IMR-90 (cell line): Measurements from ENCODE around the gene MRTO4. TPM values are rescaled to one million over a fixed set of nuclear protein-coding genes. Genes with fewer than 3 reads are reported as not detected.

Source experiments
- ATAC-seq: fragments of 200-7000 bp; cut with Tn5 transposase; 2 replicates; pipeline ENCODE4 v1.9.1; 2020; ENCODE audit warnings: low read depth, mild to moderate bottlenecking, moderate library complexity
- BruUV-seq: library from RNA; stranded (reverse); fragments of 400-500 nt; replicated peaks from 2 replicates; lab custom pipeline; 2021; lab: Mats Ljungman, UMichigan
- CTCF ChIA-PET: fragments of 300-600 bp; formaldehyde crosslinking; extraction: SDS; loops from one replicate; lab custom pipeline; 2021; ENCODE audit warnings: antibody characterized with exemption; lab: Yijun Ruan, JAX
- POLR2A ChIA-PET: fragments of 300-600 bp; sonication (Branson Sonifier 250); formaldehyde crosslinking; loops from one replicate; lab custom pipeline; 2022; ENCODE audit warnings: antibody characterized with exemption; ENCODE audit not compliant: unreplicated experiment; lab: Charles Lee
- DNase-seq: peaks from one replicate; pipeline ENCODE4 v3.0.0; 2013
- H2AFZ ChIP-seq: replicated peaks from 2 replicates; pipeline ENCODE3; 2013; ENCODE audit warnings: low read length, mild to moderate bottlenecking; ENCODE audit not compliant: poor library complexity
- H2AK5ac ChIP-seq: 2 replicates; pipeline ENCODE4 v1.6.1; 2013; ENCODE audit warnings: low read depth, low read length, inconsistent platforms
- H2AK9ac ChIP-seq: replicated peaks from 2 replicates; pipeline ENCODE3; 2013; ENCODE audit warnings: mild to moderate bottlenecking, low read depth, low read length, moderate library complexity; ENCODE audit not compliant: poor library complexity
- H2BK120ac ChIP-seq: 2 replicates; pipeline ENCODE4 v1.6.1; 2013; ENCODE audit warnings: low read depth, low read length, inconsistent platforms
- H2BK15ac ChIP-seq: 3 replicates; pipeline ENCODE4 v1.6.1; 2013; ENCODE audit warnings: low read depth, low read length, inconsistent platforms
- H2BK20ac ChIP-seq: 2 replicates; pipeline ENCODE4 v1.6.1; 2013; ENCODE audit warnings: low read depth, mild to moderate bottlenecking, inconsistent platforms, low read length, moderate library complexity
- H2BK5ac ChIP-seq: 2 replicates; pipeline ENCODE4 v1.6.1; 2013; ENCODE audit warnings: mild to moderate bottlenecking, low read depth, low read length, inconsistent platforms; ENCODE audit not compliant: poor library complexity, severe bottlenecking
- H3K14ac ChIP-seq: replicated peaks from 2 replicates; pipeline ENCODE4 v1.6.1; 2013; ENCODE audit warnings: low read depth, low read length, inconsistent platforms
- H3K18ac ChIP-seq: 2 replicates; pipeline ENCODE4 v1.6.1; 2013; ENCODE audit warnings: low read depth, low read length, control low read depth
- H3K23ac ChIP-seq: 2 replicates; pipeline ENCODE4 v1.6.1; 2013; ENCODE audit warnings: low read depth, low read length, inconsistent platforms
- H3K27ac ChIP-seq: 2 replicates; pipeline ENCODE4 v1.5.1; 2013; ENCODE audit warnings: mild to moderate bottlenecking, control low read depth, low read length; ENCODE audit not compliant: insufficient read depth
- H3K27me3 ChIP-seq: 2 replicates; pipeline ENCODE4 v1.6.1; 2013; ENCODE audit warnings: low read length; ENCODE audit not compliant: control insufficient read depth, insufficient read depth
- H3K36me3 ChIP-seq: 2 replicates; pipeline ENCODE4 v1.6.1; 2013; ENCODE audit warnings: low read length, mixed read lengths; ENCODE audit not compliant: control insufficient read depth, insufficient read depth
- H3K4ac ChIP-seq: 2 replicates; pipeline ENCODE4 v1.6.1; 2013; ENCODE audit warnings: low read depth, low read length, inconsistent platforms
- H3K4me1 ChIP-seq: 2 replicates; pipeline ENCODE4 v1.6.1; 2013; ENCODE audit warnings: low read length, mixed read lengths; ENCODE audit not compliant: control insufficient read depth, insufficient read depth
- H3K4me2 ChIP-seq: 2 replicates; pipeline ENCODE4 v1.6.1; 2013; ENCODE audit warnings: low read depth, mild to moderate bottlenecking, control low read depth, low read length, moderate library complexity
- H3K4me3 ChIP-seq: 2 replicates; pipeline ENCODE4 v1.5.1; 2013; ENCODE audit warnings: low read depth, mild to moderate bottlenecking, control low read depth, low read length, moderate library complexity; ENCODE audit not compliant: insufficient read depth
- H3K56ac ChIP-seq: 2 replicates; pipeline ENCODE4 v1.6.1; 2013; ENCODE audit warnings: low read length, inconsistent platforms; ENCODE audit not compliant: insufficient read depth; ENCODE audit errors: extremely low read depth
- H3K79me1 ChIP-seq, 2 experiments: 2 replicates each; pipeline ENCODE4 v1.6.1; 2013; ENCODE audit warnings: low read length in 2 of 2, inconsistent platforms in 1 of 2, low read depth in 1 of 2
- H3K9ac ChIP-seq: 2 replicates; pipeline ENCODE4 v1.6.1; 2013; ENCODE audit warnings: low read depth, low read length, control low read depth
- H3K9me1 ChIP-seq: 2 replicates; pipeline ENCODE4 v1.6.1; 2013; ENCODE audit warnings: low read length, inconsistent platforms; ENCODE audit not compliant: insufficient read depth
- H3K9me3 ChIP-seq: 2 replicates; pipeline ENCODE4 v1.6.1; 2013; ENCODE audit warnings: low read length; ENCODE audit not compliant: control insufficient read depth, insufficient read depth
- H4K20me1 ChIP-seq: 2 replicates; pipeline ENCODE4 v1.6.1; 2013; ENCODE audit warnings: low read length, inconsistent platforms; ENCODE audit not compliant: insufficient read depth
- H4K5ac ChIP-seq: 2 replicates; pipeline ENCODE4 v1.6.1; 2013; ENCODE audit warnings: mild to moderate bottlenecking, low read depth, low read length, control low read depth
- H4K8ac ChIP-seq, 2 experiments: 2 replicates each; pipeline ENCODE4 v1.6.1; 2013; ENCODE audit warnings: low read depth in 2 of 2, low read length in 2 of 2, control low read depth in 1 of 2, inconsistent platforms in 1 of 2
- H4K91ac ChIP-seq: 2 replicates; pipeline ENCODE4 v1.6.1; 2013; ENCODE audit warnings: low read depth, low read length, inconsistent platforms; ENCODE audit not compliant: insufficient read depth
- BHLHE40 ChIP-seq: fragments of 150-350 bp; IDR thresholded peaks from 2 replicates; pipeline ENCODE4 v1.6.1; 2016; ENCODE audit warnings: mild to moderate bottlenecking, low read depth, low read length
- CEBPB ChIP-seq: IDR thresholded peaks from 2 replicates; pipeline ENCODE4 v1.6.1; 2012; ENCODE audit warnings: low read depth, low read length, improper control_type of control experiment
- CHD1 ChIP-seq: IDR thresholded peaks from 2 replicates; pipeline ENCODE4 v1.6.1; 2012; ENCODE audit warnings: low read depth, low read length, improper control_type of control experiment
- CTCF ChIP-seq: conservative IDR thresholded peaks from 2 replicates; pipeline ENCODE4 v1.5.1; 2012; ENCODE audit warnings: mild to moderate bottlenecking, low read depth, low read length, improper control_type of control experiment
- ELK1 ChIP-seq: fragments of 150-350 bp; IDR thresholded peaks from 2 replicates; pipeline ENCODE4 v1.6.1; 2016; ENCODE audit warnings: low read depth, mild to moderate bottlenecking, low read length, moderate library complexity, borderline replicate concordance
- FOS ChIP-seq: fragments of 150-350 bp; IDR thresholded peaks from 2 replicates; pipeline ENCODE4 v1.6.1; 2016; ENCODE audit warnings: low read depth, low read length
- MAFK ChIP-seq: IDR thresholded peaks from 2 replicates; pipeline ENCODE4 v1.6.1; 2012; ENCODE audit warnings: low read depth, low read length, improper control_type of control experiment
- MAZ ChIP-seq: IDR thresholded peaks from 2 replicates; pipeline ENCODE4 v1.6.1; 2012; ENCODE audit warnings: low read depth, mild to moderate bottlenecking, low read length, improper control_type of control experiment, moderate library complexity, borderline replicate concordance
- MXI1 ChIP-seq: IDR thresholded peaks from 2 replicates; pipeline ENCODE4 v1.6.1; 2012; ENCODE audit warnings: low read depth, mild to moderate bottlenecking, low read length, moderate library complexity, borderline replicate concordance
- NFE2L2 ChIP-seq: fragments of 150-350 bp; IDR thresholded peaks from 2 replicates; pipeline ENCODE4 v1.6.1; 2016; ENCODE audit warnings: low read depth, mild to moderate bottlenecking, low read length
- POLR2A ChIP-seq: IDR thresholded peaks from 2 replicates; pipeline ENCODE4 v1.6.1; 2012; ENCODE audit warnings: mild to moderate bottlenecking, low read depth, low read length
- RCOR1 ChIP-seq: IDR thresholded peaks from 2 replicates; pipeline ENCODE4 v1.6.1; 2012; ENCODE audit warnings: mild to moderate bottlenecking, low read length, improper control_type of control experiment; ENCODE audit not compliant: insufficient replicate concordance
- RFX5 ChIP-seq: IDR thresholded peaks from 2 replicates; pipeline ENCODE4 v1.8.0; 2012; ENCODE audit warnings: low read depth, mild to moderate bottlenecking, low read length, moderate library complexity
- SMC3 ChIP-seq: fragments of 150-350 bp; IDR thresholded peaks from 2 replicates; pipeline ENCODE4 v1.6.1; 2016; ENCODE audit warnings: low read depth, mild to moderate bottlenecking, antibody characterized with exemption, low read length, moderate library complexity
- USF2 ChIP-seq: fragments of 150-350 bp; IDR thresholded peaks from 2 replicates; pipeline ENCODE4 v1.6.1; 2017; ENCODE audit warnings: mild to moderate bottlenecking, antibody characterized with exemption, low read length, low read depth
- dilution Hi-C: fragments of 300-500 bp; cut with HindIII; formaldehyde crosslinking; loops from one replicate; pipeline ENCODE4 v1.14.3; 2018; ENCODE audit warnings: low sequenced_read_pairs; ENCODE audit not compliant: unreplicated experiment
- in situ Hi-C: fragments of 300-500 bp; cut with MboI; formaldehyde crosslinking; loops from 3 replicates; pipeline ENCODE4 v1.14.3; 2019; ENCODE audit warnings: low sequenced_read_pairs, inconsistent platforms, mixed read lengths
- intact Hi-C: fragments of 100-400 bp; cut with micrococcal nuclease; formaldehyde crosslinking; loops from 2 replicates; pipeline ENCODE4 v1.10.0; 2022
- polyA plus RNA-seq, 3 experiments: library from polyadenylated mRNA; depleted of rRNA; stranded (reverse); fragments of >200 nt; gene quantifications; 2 replicates each; pipeline ENCODE4 v1.2.3, GENCODE V29; 2012; ENCODE audit warnings: low replicate concordance in 1 of 3
- total RNA-seq: library from RNA; depleted of rRNA; stranded (reverse); fragments of >200 nt; gene quantifications from 2 replicates; pipeline ENCODE4 v1.2.3, GENCODE V29; 2012

Gene MRTO4
- total and polyA plus RNA-seq, 2 of the 4 experiments (the other 2 are of a cell fraction) = 48.0 to 58.1 TPM

- no peak overlapping the region for H2AFZ ChIP-seq
- intact Hi-C loops (loop anchor here (1.0 kb wide), 1 partner anchor 20 kb away; no protein-coding TSS in a partner anchor), dilution Hi-C loops (no loop called here), in situ Hi-C loops (no loop called here)
- no peak overlapping the region for H3K4me3 ChIP-seq
- H2BK120ac ChIP-seq = no peak overlapping the region
- H3K79me1 ChIP-seq = peaks cover 18 to 41% of the 10 kb centered on the region in 2 experiments; a peak in 3 of 4 replicates
- no peak overlapping the region for H4K5ac ChIP-seq
- H3K18ac ChIP-seq = no peak overlapping the region
- DNase-seq = no peak
- no peak overlapping the region for H3K9ac ChIP-seq
- TF ChIP-seq MAZ = no peak
- TF ChIP-seq CTCF = no peak
- no peak for TF ChIP-seq MAFK
- no peak for TF ChIP-seq MXI1
- no peak for TF ChIP-seq ELK1
- no peak for TF ChIP-seq CEBPB
- TF ChIP-seq CHD1 = no peak
- no peak for TF ChIP-seq FOS
- TF ChIP-seq POLR2A = no peak
- TF ChIP-seq BHLHE40 = no peak
- no peak for TF ChIP-seq NFE2L2
- TF ChIP-seq RFX5 = no peak
- no peak for TF ChIP-seq SMC3
- TF ChIP-seq RCOR1 = no peak
- TF ChIP-seq USF2 = no peak
- ATAC-seq = no peak
- no peak overlapping the region for H4K8ac ChIP-seq
- H3K4ac ChIP-seq = no peak overlapping the region
- H3K4me1 ChIP-seq = peaks cover 4% of the 10 kb centered on the region; the same call in 1 of the 2 replicates
- no peak overlapping the region for H2BK15ac ChIP-seq
- H3K9me3 ChIP-seq = no peaks in the 10 kb centered on the region
- H3K14ac ChIP-seq = no peak overlapping the region
- H3K4me2 ChIP-seq = no peak overlapping the region
- ChIA-PET CTCF (no interaction called here), POLR2A (interaction anchor here (0.6 kb wide), 2 partner anchors 23 to 33 kb away, joined by 3 to 4 read pairs; no protein-coding TSS in a partner anchor)
- H2BK20ac ChIP-seq = no peak overlapping the region
- no peaks in the 10 kb centered on the region for H3K27me3 ChIP-seq
- no TSS peak for BruUV-seq
- peaks cover 8% of the 10 kb centered on the region for H3K36me3 ChIP-seq
- no peak overlapping the region for H4K91ac ChIP-seq
- no peak overlapping the region for H3K56ac ChIP-seq
- H2BK5ac ChIP-seq = no peak overlapping the region
- H3K9me1 ChIP-seq = no peaks in the 10 kb centered on the region
- no peak overlapping the region for H2AK5ac ChIP-seq
- no peak overlapping the region for H3K27ac ChIP-seq
- H3K23ac ChIP-seq = no peak overlapping the region
- H4K20me1 ChIP-seq = peaks cover 26% of the 10 kb centered on the region
- no peak overlapping the region for H2AK9ac ChIP-seq
Observed at GRCh38 chr1:19212167-19212566, 39.4 kb upstream of the MRTO4 start.
